Activated CD4-positive, alpha-beta memory T cell treated with anti-CD3 and anti-CD28 coated beads, Interleukin-2, amount 10 ng/mL, durations not matched to agents 7 days and 5 days (primary cell): ENCODE data around the gene ITGB2. TPM values are rescaled to one million over a fixed set of nuclear protein-coding genes. Genes with fewer than 3 reads are reported as not detected.

Source experiments
- CTCF ChIA-PET: fragments of 350-600 bp; sonication (Branson Sonifier 250); formaldehyde crosslinking; loops from one replicate; lab custom pipeline; 2021; ENCODE audit warnings: antibody characterized with exemption, inconsistent platforms; lab: Charles Lee
- POLR2A ChIA-PET: fragments of 350-600 bp; sonication (Branson Sonifier 250); formaldehyde crosslinking; loops from one replicate; lab custom pipeline; 2021; ENCODE audit warnings: antibody characterized with exemption; lab: Charles Lee
- DNase-seq: peaks from one replicate; pipeline ENCODE4 v3.0.0-alpha.2; 2020
- H3K27ac Mint-ChIP-seq: one replicate; pipeline ENCODE4 v1.8.0; 2021; ENCODE audit warnings: mild to moderate bottlenecking, mixed read lengths
- H3K27me3 Mint-ChIP-seq: one replicate; pipeline ENCODE4 v1.8.0; 2021; ENCODE audit warnings: mixed read lengths
- H3K36me3 Mint-ChIP-seq: one replicate; pipeline ENCODE4 v1.8.0; 2021; ENCODE audit warnings: low read depth, mixed read lengths
- H3K4me1 Mint-ChIP-seq: one replicate; pipeline ENCODE4 v1.8.0; 2021; ENCODE audit warnings: mixed read lengths
- H3K4me3 Mint-ChIP-seq: one replicate; pipeline ENCODE4 v1.8.0; 2021; ENCODE audit warnings: mild to moderate bottlenecking, mixed read lengths
- H3K9me3 Mint-ChIP-seq: one replicate; pipeline ENCODE4 v1.8.0; 2021; ENCODE audit warnings: mixed read lengths
- total RNA-seq, 2 experiments: library from RNA; stranded (reverse); gene quantifications; one replicate each; pipeline ENCODE4 v1.2.3, GENCODE V29; 2021

Gene ITGB2
- total RNA-seq, 2 experiments from 2014 or later, result 631 to 642 TPM

DNA sequence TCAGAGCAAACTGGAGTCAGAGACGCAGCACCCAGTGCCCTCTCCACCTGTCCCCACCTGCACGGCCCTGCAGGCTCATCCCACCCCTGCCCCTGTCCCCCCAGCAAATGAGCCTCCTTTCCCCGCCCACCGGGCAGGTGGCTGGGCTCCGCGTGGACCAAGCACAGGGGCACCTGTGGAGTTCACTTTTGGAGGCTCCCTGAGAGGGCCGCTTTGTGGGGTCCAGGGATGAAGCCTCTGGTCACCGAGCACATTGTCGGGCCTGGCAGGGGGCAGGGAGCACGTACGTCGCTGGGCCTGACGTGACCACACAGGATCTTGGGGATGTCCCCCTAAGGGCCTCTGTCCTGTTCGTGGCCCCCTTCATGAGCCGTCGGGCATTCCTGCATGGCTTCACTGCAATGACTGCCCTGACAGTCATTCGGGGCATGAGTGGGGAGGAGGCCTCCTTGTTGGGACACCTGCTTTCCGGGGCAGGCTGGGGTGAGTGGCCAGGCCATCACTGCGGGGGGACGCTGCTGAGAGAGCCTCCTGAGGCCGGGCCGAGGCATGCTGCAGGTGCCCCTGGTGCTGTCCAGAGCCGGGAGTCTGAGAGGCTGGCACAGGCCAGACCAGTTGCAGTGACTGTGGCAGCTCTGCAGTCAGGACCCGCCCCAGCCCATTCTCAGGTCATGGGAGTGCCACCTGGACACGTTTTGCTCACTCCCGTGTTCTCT lies 38.8 kb upstream of the ITGB2 start:
- POLR2A ChIA-PET, result no interaction called here
- peaks cover 9% of the 10 kb centered on the region for H3K4me1 Mint-ChIP-seq
- CTCF ChIA-PET, result interaction anchor here (1.3 kb wide), 1 partner anchor 177 kb away, joined by 3 read pairs; no protein-coding TSS in a partner anchor
- H3K9me3 Mint-ChIP-seq, result no peaks in the 10 kb centered on the region
- no peak overlapping the region for H3K4me3 Mint-ChIP-seq
- H3K36me3 Mint-ChIP-seq, result peaks cover 50% of the 10 kb centered on the region
- DNase-seq, result no peak
- H3K27me3 Mint-ChIP-seq, result no peaks in the 10 kb centered on the region
- H3K27ac Mint-ChIP-seq, result no peak overlapping the region

DNA sequence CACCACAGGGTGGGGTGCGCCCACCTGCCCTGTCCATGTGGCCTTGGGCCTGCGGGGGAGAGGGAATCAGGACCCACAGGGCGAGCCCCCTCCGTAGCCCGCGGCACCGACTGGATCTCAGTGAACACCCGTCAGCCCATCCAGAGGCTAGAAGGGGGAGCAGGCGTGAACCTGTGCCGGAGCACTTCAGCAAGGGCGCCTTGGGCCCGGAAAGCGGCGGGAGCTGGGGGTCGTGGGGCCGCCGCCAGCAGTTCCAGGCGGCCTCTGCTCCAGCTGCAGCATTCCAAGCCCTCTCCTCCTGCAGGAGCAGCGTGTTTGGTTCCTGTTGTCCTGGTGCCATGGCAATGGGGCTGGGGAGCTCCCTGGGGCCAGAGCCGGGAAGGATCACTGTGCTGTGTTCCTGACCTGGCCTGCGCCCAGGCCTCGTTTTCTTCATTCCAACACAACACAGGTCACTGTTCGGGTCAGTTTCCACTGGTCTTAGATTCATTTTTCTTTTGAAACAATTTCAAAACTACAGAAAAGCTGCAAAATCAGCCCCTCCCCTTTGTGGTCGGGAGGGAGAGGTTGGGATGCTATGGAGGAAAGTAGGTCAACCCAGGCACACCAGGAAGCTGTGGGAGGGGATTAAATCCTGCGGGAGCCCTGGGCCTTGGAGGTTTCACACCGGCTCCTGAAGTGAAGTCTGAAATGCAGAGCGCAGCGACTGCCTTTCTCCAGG lies 37.9 kb upstream of the ITGB2 start:
- CTCF ChIA-PET, result interaction anchor here (1.2 to 1.6 kb wide), 4 partner anchors 9 to 179 kb away, joined by 3 to 4 read pairs (median 4); no protein-coding TSS in a partner anchor
- Mint-ChIP-seq H3K27me3 (no peaks in the 10 kb centered on the region), H3K27ac (peak overlapping the region; percentile 44), H3K36me3 (peaks cover 44% of the 10 kb centered on the region), H3K4me1 (peaks cover 3% of the 10 kb centered on the region), H3K9me3 (no peaks in the 10 kb centered on the region), H3K4me3 (no peak overlapping the region)
- POLR2A ChIA-PET, result no interaction called here
- DNase-seq, result no peak

DNA sequence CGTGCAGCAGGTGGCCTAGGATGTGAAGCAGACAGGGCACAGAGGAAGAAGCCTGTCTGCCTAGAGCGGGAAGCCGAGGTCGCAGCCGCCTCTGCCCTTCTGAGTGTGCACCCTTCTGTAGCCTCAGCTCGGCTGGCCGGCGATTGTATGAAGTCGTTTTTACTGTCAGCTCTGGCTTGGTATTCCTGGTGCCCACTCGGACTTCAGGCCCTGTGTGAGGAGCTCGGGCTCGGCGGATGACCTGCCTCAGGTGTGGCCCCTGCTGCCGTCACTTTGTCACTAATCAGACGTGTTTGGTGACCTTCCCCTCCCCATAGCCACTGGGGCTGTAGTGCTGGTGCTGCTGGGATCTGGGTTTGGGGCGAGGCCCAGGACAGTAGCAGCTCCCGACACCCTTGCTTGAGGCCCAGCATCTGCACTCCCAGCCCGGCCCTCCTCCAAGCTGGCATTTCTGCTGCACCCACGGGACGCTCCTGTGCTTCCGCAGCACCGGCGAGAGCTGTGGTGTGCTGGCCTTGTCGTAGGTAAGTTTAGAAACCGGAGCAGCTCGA lies 37.3 kb upstream of the ITGB2 start:
- H3K4me3 Mint-ChIP-seq, result no peak overlapping the region
- CTCF ChIA-PET, result interaction anchor here (1.2 to 1.6 kb wide), 4 partner anchors 8 to 180 kb away, joined by 3 to 4 read pairs (median 4); no protein-coding TSS in a partner anchor
- no peak for DNase-seq
- no peak overlapping the region for H3K27ac Mint-ChIP-seq
- no peaks in the 10 kb centered on the region for H3K4me1 Mint-ChIP-seq
- peaks cover 40% of the 10 kb centered on the region for H3K36me3 Mint-ChIP-seq
- H3K27me3 Mint-ChIP-seq, result no peaks in the 10 kb centered on the region
- no peaks in the 10 kb centered on the region for H3K9me3 Mint-ChIP-seq
- POLR2A ChIA-PET, result no interaction called here

DNA sequence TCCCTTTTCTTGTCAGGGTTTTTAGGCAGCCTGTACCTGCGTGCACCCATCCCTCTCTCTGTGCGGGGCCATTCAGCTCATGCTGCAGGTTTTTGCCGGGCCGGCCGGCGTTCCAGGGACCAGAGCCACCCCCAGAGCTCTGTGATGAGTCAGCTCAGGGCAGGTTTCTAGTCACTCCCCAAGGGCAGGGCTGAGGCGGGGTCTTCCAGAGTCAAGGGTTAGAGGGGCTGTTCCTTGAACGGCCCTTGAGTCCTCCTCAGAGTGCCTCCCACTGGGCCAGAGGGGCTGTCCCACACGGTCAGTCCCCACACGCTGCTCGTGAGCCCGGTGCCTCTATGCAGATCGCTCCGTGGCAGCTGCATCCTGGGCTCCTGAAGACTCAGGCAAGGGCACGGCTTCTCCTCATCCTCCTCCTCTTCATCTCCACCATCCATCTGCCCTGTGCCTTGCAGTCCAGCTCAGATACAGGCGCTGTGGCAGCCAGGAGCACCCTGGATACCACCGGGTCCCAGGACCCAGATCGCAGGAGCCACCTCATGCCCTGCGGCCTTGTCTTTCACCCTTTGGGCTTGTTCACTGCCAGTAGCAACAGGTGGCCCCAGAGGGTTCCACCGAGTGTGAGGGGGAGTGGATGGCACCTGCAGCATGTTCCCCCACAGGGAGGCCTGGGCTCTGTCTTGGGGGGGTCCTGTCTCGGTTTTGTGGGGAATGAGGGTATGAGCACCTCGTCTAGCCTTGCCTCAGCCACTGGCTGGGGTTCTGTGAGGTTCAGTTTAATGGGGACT lies 36.5 kb upstream of the ITGB2 start:
- H3K36me3 Mint-ChIP-seq, result peaks cover 33% of the 10 kb centered on the region
- no peaks in the 10 kb centered on the region for H3K9me3 Mint-ChIP-seq
- DNase-seq, result no peak
- POLR2A ChIA-PET, result no interaction called here
- H3K4me3 Mint-ChIP-seq, result no peak overlapping the region
- no peaks in the 10 kb centered on the region for H3K4me1 Mint-ChIP-seq
- no peak overlapping the region for H3K27ac Mint-ChIP-seq
- no peaks in the 10 kb centered on the region for H3K27me3 Mint-ChIP-seq
- CTCF ChIA-PET, result interaction anchor here (1.2 to 2.7 kb wide), 4 partner anchors 7 to 181 kb away, joined by 3 to 11 read pairs (median 4); no protein-coding TSS in a partner anchor

DNA sequence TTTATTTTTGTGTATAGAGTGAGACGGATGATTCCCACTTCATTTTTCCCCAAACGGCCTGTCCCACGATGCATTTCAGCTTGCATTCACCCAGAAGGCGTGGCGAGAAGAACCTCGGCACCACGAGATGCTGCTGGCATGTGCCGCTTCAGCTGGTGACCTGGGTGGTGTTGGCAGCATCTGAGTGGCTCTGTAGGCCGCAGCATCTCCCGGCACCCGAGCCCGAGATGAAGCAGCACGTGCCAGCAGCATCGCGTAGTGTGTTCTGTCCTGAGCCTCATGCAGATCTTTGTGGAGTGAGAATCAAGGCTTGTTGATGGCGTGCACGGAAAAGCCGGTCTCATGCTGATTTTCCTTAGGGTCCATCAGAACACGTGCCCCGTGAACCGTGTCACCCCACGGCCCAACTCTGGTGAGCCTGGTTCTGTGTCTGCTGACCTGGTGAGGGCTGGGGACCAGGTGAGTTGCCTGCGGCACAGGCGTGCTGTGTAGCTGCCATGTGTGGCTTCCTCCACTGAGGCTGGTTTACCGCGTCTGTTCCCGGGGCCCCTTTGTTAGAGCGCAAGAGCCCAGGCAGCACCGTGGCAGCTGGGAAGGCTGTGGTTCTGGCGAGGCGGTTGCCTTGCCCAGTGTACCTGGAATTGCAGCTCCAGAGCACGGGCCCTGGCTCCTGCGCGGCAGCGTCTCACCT lies 35.8 kb upstream of the ITGB2 start:
- POLR2A ChIA-PET, result interaction anchor here (0.6 kb wide), 1 partner anchor 16 kb away, joined by 3 read pairs; no protein-coding TSS in a partner anchor
- Mint-ChIP-seq H3K27ac (no peak overlapping the region), H3K36me3 (peaks cover 29% of the 10 kb centered on the region), H3K27me3 (no peaks in the 10 kb centered on the region), H3K4me1 (no peaks in the 10 kb centered on the region), H3K4me3 (no peak overlapping the region), H3K9me3 (no peaks in the 10 kb centered on the region)
- CTCF ChIA-PET, result interaction anchor here (2.7 kb wide), 1 partner anchor 172 kb away, joined by 11 read pairs; no protein-coding TSS in a partner anchor
- no peak for DNase-seq

DNA sequence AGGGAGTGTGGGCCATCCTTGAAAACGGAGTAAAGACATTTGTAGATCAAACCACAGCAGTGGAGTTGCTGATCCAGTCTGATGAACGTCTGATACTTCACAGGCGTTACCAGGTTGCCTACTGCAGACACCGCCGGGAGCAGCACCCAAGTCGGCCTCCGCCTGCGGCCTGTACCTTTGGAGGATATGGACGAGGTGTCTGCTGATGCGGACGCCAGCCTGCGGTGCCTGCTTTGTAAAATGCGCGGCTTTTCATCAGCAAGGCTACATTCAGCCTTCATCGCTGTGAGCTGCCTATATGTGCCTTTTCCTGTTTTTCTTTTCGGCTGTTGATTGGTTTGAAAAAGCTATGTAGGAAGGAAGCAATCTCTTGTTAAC lies 35.1 kb upstream of the ITGB2 start:
- Mint-ChIP-seq H3K4me3 (no peak overlapping the region), H3K27me3 (no peaks in the 10 kb centered on the region), H3K27ac (no peak overlapping the region), H3K9me3 (no peaks in the 10 kb centered on the region), H3K36me3 (peaks cover 30% of the 10 kb centered on the region), H3K4me1 (no peaks in the 10 kb centered on the region)
- DNase-seq, result no peak
- POLR2A ChIA-PET, result interaction anchor here (0.6 kb wide), 1 partner anchor 15 kb away, joined by 3 read pairs; no protein-coding TSS in a partner anchor
- CTCF ChIA-PET, result interaction anchor here (2.7 kb wide), 1 partner anchor 173 kb away, joined by 11 read pairs; no protein-coding TSS in a partner anchor

DNA sequence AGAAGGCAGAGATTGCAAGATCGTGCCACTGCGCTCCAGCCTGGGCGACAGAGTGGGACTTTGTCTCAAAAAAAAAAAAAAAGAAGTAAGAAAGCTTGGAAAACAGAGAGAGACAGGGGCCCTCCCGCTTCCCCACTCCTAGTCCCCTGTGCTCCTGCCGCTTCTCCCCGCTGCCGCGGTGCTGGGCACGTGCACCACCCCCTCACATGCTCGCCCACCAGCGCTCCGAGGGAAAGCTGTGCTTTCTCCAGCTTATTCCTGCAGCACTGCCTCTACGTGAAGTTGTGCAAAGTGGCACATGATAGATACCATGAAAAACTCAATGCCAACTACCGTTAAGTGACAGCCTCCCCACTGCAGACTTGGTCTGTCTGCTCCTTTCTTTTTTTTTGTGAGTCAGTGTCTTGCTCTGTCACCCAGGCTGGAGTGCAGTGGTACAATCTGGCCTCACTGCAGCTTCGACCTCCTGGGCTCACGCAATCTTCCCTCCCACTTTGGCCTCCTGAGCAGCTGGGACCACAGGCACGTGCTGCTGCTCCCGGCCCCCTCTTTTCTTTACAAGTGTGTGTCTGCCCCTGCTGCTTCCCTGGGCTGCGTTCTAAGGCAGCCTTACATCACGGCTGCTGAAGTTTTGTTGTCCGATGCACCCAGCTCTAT lies 34.6 kb upstream of the ITGB2 start:
- no peaks in the 10 kb centered on the region for H3K27me3 Mint-ChIP-seq
- CTCF ChIA-PET, result interaction anchor here (2.7 to 3.9 kb wide), 2 partner anchors 173 to 182 kb away, joined by 11 to 18 read pairs; no protein-coding TSS in a partner anchor
- no peaks in the 10 kb centered on the region for H3K4me1 Mint-ChIP-seq
- POLR2A ChIA-PET, result no interaction called here
- DNase-seq, result no peak
- H3K27ac Mint-ChIP-seq, result no peak overlapping the region
- no peaks in the 10 kb centered on the region for H3K9me3 Mint-ChIP-seq
- H3K4me3 Mint-ChIP-seq, result no peak overlapping the region
- peaks cover 25% of the 10 kb centered on the region for H3K36me3 Mint-ChIP-seq

DNA sequence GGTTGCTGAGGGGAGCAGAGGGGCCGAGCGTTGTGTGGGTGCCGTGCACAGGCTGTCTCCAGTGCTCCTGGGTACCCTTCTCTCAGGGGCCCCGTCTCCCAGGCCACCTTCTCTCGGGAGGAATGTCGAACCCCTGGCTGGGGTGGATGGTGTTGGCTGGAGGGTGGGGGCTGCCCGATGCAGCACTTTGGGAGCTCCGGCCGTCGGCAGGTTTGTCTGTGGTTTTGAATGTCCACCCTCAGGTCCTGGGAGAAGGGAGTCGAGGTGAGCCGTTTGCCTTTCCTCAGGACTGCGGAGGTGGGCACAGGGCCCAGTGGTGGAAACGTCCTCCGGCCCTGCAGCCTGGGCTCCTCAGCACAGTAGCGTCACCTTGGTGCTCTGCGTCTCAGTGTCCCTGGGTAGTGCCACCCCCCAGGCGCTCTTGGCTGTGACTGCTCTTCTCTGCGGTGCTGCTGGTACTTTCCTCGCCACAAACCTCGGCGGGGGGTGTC lies 33.6 kb upstream of the ITGB2 start:
- POLR2A ChIA-PET, result interaction anchor here (0.6 kb wide), 1 partner anchor 14 kb away, joined by 3 read pairs; the partner anchor contains the start of gene SLX9
- Mint-ChIP-seq H3K27ac (no peak overlapping the region), H3K27me3 (no peaks in the 10 kb centered on the region), H3K4me1 (peaks cover 4% of the 10 kb centered on the region), H3K4me3 (no peak overlapping the region), H3K36me3 (peaks cover 28% of the 10 kb centered on the region), H3K9me3 (no peaks in the 10 kb centered on the region)
- CTCF ChIA-PET, result interaction anchor here (2.7 to 3.9 kb wide), 2 partner anchors 174 to 183 kb away, joined by 11 to 18 read pairs; no protein-coding TSS in a partner anchor
- DNase-seq, result no peak

DNA sequence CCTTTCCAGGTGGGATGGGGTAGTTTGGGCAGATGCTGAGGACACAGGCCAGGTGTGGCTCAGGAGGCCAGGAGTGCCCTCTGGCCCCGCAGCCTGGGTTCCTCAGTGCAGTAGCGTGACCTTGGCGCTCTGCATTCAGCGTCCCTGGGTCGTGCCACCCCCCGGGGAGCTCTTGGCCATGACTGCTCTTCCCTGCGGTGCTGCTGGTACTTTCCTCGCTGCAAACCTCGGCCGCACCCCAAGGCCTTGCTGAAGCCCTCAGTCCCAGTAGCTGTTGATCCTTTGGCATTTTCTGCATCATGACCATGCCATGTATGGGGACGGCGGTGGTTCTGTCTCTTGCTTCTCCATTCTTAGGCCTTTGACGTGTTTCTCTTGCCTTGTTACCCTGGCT lies 32.9 kb upstream of the ITGB2 start:
- ChIA-PET CTCF (interaction anchor here (3.9 kb wide), 1 partner anchor 184 kb away, joined by 18 read pairs; no protein-coding TSS in a partner anchor), POLR2A (interaction anchor here (1.0 kb wide), 1 partner anchor 14 kb away, joined by 3 read pairs; the partner anchor contains the start of gene SLX9)
- DNase-seq, result no peak
- no peak overlapping the region for H3K4me3 Mint-ChIP-seq
- peaks cover 4% of the 10 kb centered on the region for H3K4me1 Mint-ChIP-seq
- no peak overlapping the region for H3K27ac Mint-ChIP-seq
- H3K27me3 Mint-ChIP-seq, result no peaks in the 10 kb centered on the region
- peaks cover 28% of the 10 kb centered on the region for H3K36me3 Mint-ChIP-seq
- H3K9me3 Mint-ChIP-seq, result no peaks in the 10 kb centered on the region

DNA sequence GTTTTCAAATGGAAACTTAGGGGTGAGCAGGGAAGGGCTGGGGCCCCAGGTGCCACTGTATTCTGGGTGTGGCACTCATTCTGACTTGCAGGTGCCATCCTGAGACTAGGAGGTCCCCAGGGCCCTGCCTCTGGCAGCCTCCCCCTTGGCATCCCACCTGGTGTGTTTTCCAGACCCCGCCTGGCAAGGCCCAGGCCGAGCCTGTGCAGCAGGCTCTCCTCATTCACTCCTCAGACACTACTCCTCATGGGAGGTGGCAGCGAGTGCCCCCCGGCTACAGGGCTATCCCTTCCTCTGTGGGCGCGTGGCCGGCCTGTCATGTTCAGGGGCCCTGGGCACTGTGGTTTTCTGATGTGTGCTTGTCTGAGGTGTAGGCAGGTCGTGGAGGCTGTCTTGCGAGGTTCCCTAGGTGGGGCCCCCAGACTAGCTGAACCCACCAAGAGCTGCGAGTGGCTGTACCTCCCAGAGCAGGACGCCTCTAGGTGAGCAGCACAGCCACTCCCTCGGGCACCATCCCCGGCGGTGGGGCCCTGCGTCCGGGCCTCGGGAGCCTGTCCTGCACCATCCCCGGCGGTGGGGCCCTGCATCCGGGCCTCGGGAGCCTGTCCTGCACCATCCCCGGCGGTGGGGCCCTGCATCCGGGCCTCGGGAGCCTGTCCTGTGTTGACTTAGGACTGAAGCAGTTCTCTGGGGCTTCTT lies 32.4 kb upstream of the ITGB2 start:
- no peak for DNase-seq
- H3K27me3 Mint-ChIP-seq, result no peaks in the 10 kb centered on the region
- CTCF ChIA-PET, result interaction anchor here (1.2 to 3.9 kb wide), 2 partner anchors 175 to 184 kb away, joined by 6 to 18 read pairs; no protein-coding TSS in a partner anchor
- POLR2A ChIA-PET, result interaction anchor here (1.0 kb wide), 1 partner anchor 13 kb away, joined by 3 read pairs; the partner anchor contains the start of gene SLX9
- no peak overlapping the region for H3K4me3 Mint-ChIP-seq
- H3K4me1 Mint-ChIP-seq, result peaks cover 4% of the 10 kb centered on the region
- H3K27ac Mint-ChIP-seq, result no peak overlapping the region
- H3K9me3 Mint-ChIP-seq, result no peaks in the 10 kb centered on the region
- peaks cover 26% of the 10 kb centered on the region for H3K36me3 Mint-ChIP-seq
